ENCODE measurements around the gene RARA.
"Not testable (repeated sequence)": the region's sequence is repeated elsewhere in the genome, so short reads cannot be mapped to it uniquely, and the experiment has no call there.

Gene RARA

GRCh38 chr17:40298726-40299125 lies 10.3 kb upstream of the RARA start:
- DNase-seq, result no peak

GRCh38 chr17:40299159-40299757 lies 9.7 kb upstream of the RARA start:
- not testable (repeated sequence) for DNase-seq

GRCh38 chr17:40301315-40301714 lies 7.7 kb upstream of the RARA start:
- DNase-seq, result no peak

GRCh38 chr17:40303009-40303657 lies 5.8 kb upstream of the RARA start:
- peak in 1 of 5 donors; percentile 53 for DNase-seq

- no peak for DNase-seq
Measured at GRCh38 chr17:40303708-40304551, 5.0 kb upstream of the RARA start.

GRCh38 chr17:40304552-40304863 lies 4.5 kb upstream of the RARA start:
- DNase-seq, result not testable (repeated sequence)

GRCh38 chr17:40304866-40305265 lies 4.1 kb upstream of the RARA start:
- not testable (repeated sequence) for DNase-seq

- DNase-seq, result no peak
Measured at GRCh38 chr17:40306395-40306794, 2.6 kb upstream of the RARA start.

- DNase-seq, result no peak
Measured at GRCh38 chr17:40307001-40307730, 1.8 kb upstream of the RARA start.

GRCh38 chr17:40307740-40308239 lies 1.2 kb upstream of the RARA start:
- DNase-seq, result no peak

- no peak for DNase-seq
Measured at GRCh38 chr17:40309949-40310510, 1.1 kb downstream of the RARA start.

GRCh38 chr17:40310882-40311391 lies 2.0 kb downstream of the RARA start:
- no peak for DNase-seq

- DNase-seq, result no peak
Measured at GRCh38 chr17:40311575-40311974, 2.6 kb downstream of the RARA start.

GRCh38 chr17:40312131-40312731 lies 3.3 kb downstream of the RARA start:
- no peak for DNase-seq

- no peak for DNase-seq
Measured at GRCh38 chr17:40312893-40313667, 4.1 kb downstream of the RARA start.

GRCh38 chr17:40313668-40314583 lies 4.9 kb downstream of the RARA start:
- DNase-seq, result no peak

GRCh38 chr17:40314584-40314956 lies 5.6 kb downstream of the RARA start:
- DNase-seq, result peak; percentile 71 to 93 (median 75)

GRCh38 chr17:40315206-40315605 lies 6.2 kb downstream of the RARA start:
- no peak for DNase-seq

- peak in 1 of 5 donors; percentile 36 for DNase-seq
Measured at GRCh38 chr17:40315678-40316570, 6.9 kb downstream of the RARA start.

All from T-helper 1 cell (primary cell).